Measurements from ENCODE around the gene DNAAF3. TPM values are rescaled to one million over a fixed set of nuclear protein-coding genes. Genes with fewer than 3 reads are reported as not detected.

Gene DNAAF3
- total RNA-seq, 2 experiments from 2014 or later: not detected

DNA sequence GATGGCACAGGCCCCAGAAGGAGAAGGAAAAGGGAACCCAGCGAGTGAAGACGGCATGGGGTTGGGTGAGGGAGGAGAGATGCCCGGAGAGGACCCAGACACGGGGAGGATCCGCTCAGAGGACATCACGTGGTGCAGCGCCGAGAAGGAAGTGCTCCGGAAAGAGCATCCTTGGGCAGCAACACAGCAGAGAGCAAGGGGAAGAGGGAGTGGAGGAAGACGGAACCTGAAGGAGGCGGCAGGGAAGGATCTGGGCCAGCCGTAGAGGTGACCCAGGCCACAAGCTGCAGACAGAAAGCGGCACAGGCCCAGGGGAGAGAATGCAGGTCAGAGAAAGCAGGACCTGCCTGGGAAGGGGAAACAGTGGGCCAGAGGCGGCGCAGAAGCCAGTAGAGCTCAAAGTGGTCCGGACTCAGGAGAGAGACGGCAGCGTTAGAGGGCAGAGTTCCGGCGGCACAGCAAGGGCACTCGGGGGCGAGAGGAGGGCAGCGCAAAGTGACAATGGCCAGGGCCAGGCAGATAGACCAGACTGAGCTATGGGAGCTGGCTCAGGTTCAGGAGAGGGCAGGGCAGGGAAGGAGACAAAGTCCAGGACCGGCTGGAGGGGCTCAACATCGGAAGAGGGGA, 50.1 kb downstream of the DNAAF3 start:
- H3K27ac Mint-ChIP-seq: peak overlapping the region; percentile 86
- POLR2A ChIA-PET: interaction anchor here (0.7 to 2.1 kb wide), 7 partner anchors 31 to 925 kb away, joined by 3 to 11 read pairs (median 4); partner anchors contain the start of genes DNAAF3, HSPBP1, RDH13 and ZNF628
- Histone ChIP-seq H3K36me3 (ENCODE audit: insufficient read depth, low read length) (peaks cover 21% of the 10 kb centered on the region), H3K27ac (ENCODE audit: low read depth in 1 of 2, low read length in 2 of 2) (peak overlapping the region; percentile 27 to 44), H3K4me3 (ENCODE audit: low read length) (peak overlapping the region; percentile 70), H3K4me1 (ENCODE audit: insufficient read depth, low read length) (peaks cover 47% of the 10 kb centered on the region), H3K9me3 (ENCODE audit: control insufficient read depth in 1 of 2, insufficient read depth in 1 of 2, low read length in 2 of 2) (peaks cover 0 to 3% of the 10 kb centered on the region in 2 experiments), H3K27me3 (ENCODE audit: control insufficient read depth in 1 of 2, insufficient read depth in 2 of 2, low read length in 2 of 2) (no peaks in the 10 kb centered on the region)
- TF ChIP-seq, protein P1, sequence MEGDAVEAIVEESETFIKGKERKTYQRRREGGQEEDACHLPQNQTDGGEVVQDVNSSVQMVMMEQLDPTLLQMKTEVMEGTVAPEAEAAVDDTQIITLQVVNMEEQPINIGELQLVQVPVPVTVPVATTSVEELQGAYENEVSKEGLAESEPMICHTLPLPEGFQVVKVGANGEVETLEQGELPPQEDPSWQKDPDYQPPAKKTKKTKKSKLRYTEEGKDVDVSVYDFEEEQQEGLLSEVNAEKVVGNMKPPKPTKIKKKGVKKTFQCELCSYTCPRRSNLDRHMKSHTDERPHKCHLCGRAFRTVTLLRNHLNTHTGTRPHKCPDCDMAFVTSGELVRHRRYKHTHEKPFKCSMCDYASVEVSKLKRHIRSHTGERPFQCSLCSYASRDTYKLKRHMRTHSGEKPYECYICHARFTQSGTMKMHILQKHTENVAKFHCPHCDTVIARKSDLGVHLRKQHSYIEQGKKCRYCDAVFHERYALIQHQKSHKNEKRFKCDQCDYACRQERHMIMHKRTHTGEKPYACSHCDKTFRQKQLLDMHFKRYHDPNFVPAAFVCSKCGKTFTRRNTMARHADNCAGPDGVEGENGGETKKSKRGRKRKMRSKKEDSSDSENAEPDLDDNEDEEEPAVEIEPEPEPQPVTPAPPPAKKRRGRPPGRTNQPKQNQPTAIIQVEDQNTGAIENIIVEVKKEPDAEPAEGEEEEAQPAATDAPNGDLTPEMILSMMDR (IDR thresholded peaks at IDR 0.05): no peak
- peak in 11 of 14 experiments; percentile 27 to 76 (median 42) for DNase-seq
- intact Hi-C loops (cut with DNase I, micrococcal nuclease): loop anchor here in 1 of 2 experiments (2.0 to 5.0 kb wide), 4 partner anchors 28 to 541 kb away; partner anchors contain the start of genes PPP6R1 and U2AF2
- H3K36me3 Mint-ChIP-seq (ENCODE audit: low read depth): peaks cover 16% of the 10 kb centered on the region
- peak; percentile 26 for ATAC-seq (ENCODE audit: poor library complexity)
- peak overlapping the region; percentile 93 for H3K4me3 Mint-ChIP-seq
- CTCF ChIA-PET: interaction anchor here (2.4 kb wide), 1 partner anchor 28 kb away, joined by 8 read pairs; no protein-coding TSS in a partner anchor
- peaks cover 37% of the 10 kb centered on the region for H3K4me1 Mint-ChIP-seq (ENCODE audit: low read depth)
- H3K27me3 Mint-ChIP-seq: no peaks in the 10 kb centered on the region
- no peaks in the 10 kb centered on the region for H3K9me3 Mint-ChIP-seq

GRCh38 chr19:55115446-55116065, 50.9 kb downstream of the DNAAF3 start:
- peaks cover 47% of the 10 kb centered on the region for H3K4me1 ChIP-seq (ENCODE audit: insufficient read depth, low read length)
- peaks cover 0 to 3% of the 10 kb centered on the region in 2 experiments for H3K9me3 ChIP-seq (ENCODE audit: control insufficient read depth in 1 of 2, insufficient read depth in 1 of 2, low read length in 2 of 2)
- intact Hi-C loops (cut with DNase I, micrococcal nuclease): loop anchor here in 1 of 2 experiments (2.0 to 5.0 kb wide), 4 partner anchors 27 to 542 kb away; partner anchors contain the start of genes PPP6R1 and U2AF2
- CTCF ChIA-PET: interaction anchor here (2.4 kb wide), 1 partner anchor 27 kb away, joined by 8 read pairs; no protein-coding TSS in a partner anchor
- peaks cover 21% of the 10 kb centered on the region for H3K36me3 ChIP-seq (ENCODE audit: insufficient read depth, low read length)
- peak overlapping the region; percentile 70 for H3K4me3 ChIP-seq (ENCODE audit: low read length)
- POLR2A ChIA-PET: interaction anchor here (0.7 to 1.3 kb wide), 2 partner anchors 53 to 924 kb away, joined by 3 to 5 read pairs; partner anchors contain the start of gene RDH13
- no peaks in the 10 kb centered on the region for H3K27me3 Mint-ChIP-seq
- H3K27ac Mint-ChIP-seq: peak overlapping the region; percentile 86
- TF ChIP-seq, protein P1 (IDR thresholded peaks at IDR 0.05): no peak
- H3K4me1 Mint-ChIP-seq (ENCODE audit: low read depth): peaks cover 37% of the 10 kb centered on the region
- ATAC-seq (ENCODE audit: poor library complexity) (no peak), DNase-seq (no peak)
- H3K27ac ChIP-seq (ENCODE audit: low read depth in 1 of 2, low read length in 2 of 2): peak overlapping the region; percentile 27 to 44
- H3K27me3 ChIP-seq (ENCODE audit: control insufficient read depth in 1 of 2, insufficient read depth in 2 of 2, low read length in 2 of 2): no peaks in the 10 kb centered on the region
- H3K4me3 Mint-ChIP-seq: peak overlapping the region; percentile 93
- peaks cover 20% of the 10 kb centered on the region for H3K36me3 Mint-ChIP-seq (ENCODE audit: low read depth)
- no peaks in the 10 kb centered on the region for H3K9me3 Mint-ChIP-seq

- Histone ChIP-seq H3K4me3 (ENCODE audit: low read length) (no peak overlapping the region), H3K27ac (ENCODE audit: low read depth in 1 of 2, low read length in 2 of 2) (peak overlapping the region in 1 of 2 donors; percentile 21), H3K36me3 (ENCODE audit: insufficient read depth, low read length) (peaks cover 25% of the 10 kb centered on the region), H3K27me3 (ENCODE audit: control insufficient read depth in 1 of 2, insufficient read depth in 2 of 2, low read length in 2 of 2) (no peaks in the 10 kb centered on the region), H3K4me1 (ENCODE audit: insufficient read depth, low read length) (peaks cover 46% of the 10 kb centered on the region), H3K9me3 (ENCODE audit: control insufficient read depth in 1 of 2, insufficient read depth in 1 of 2, low read length in 2 of 2) (peaks cover 0 to 3% of the 10 kb centered on the region in 2 experiments)
- peak overlapping the region; percentile 81 for H3K4me3 Mint-ChIP-seq
- intact Hi-C loops (cut with DNase I, micrococcal nuclease): loop anchor here in 1 of 2 experiments (5.0 kb wide), 2 partner anchors 112 to 543 kb away; partner anchors contain the start of gene U2AF2
- TF ChIP-seq, protein P1 (IDR thresholded peaks at IDR 0.05): no peak
- POLR2A ChIA-PET: interaction anchor here (1.1 kb wide), 1 partner anchor 540 kb away, joined by 3 read pairs; no protein-coding TSS in a partner anchor
- H3K4me1 Mint-ChIP-seq (ENCODE audit: low read depth): peaks cover 37% of the 10 kb centered on the region
- H3K27me3 Mint-ChIP-seq: no peaks in the 10 kb centered on the region
- CTCF ChIA-PET: no interaction called here
- ATAC-seq (ENCODE audit: poor library complexity): no peak
- H3K36me3 Mint-ChIP-seq (ENCODE audit: low read depth): peaks cover 28% of the 10 kb centered on the region
- no peaks in the 10 kb centered on the region for H3K9me3 Mint-ChIP-seq
- no peak for DNase-seq
- H3K27ac Mint-ChIP-seq: peak overlapping the region; percentile 86
Observed at GRCh38 chr19:55114566-55115145, 51.8 kb downstream of the DNAAF3 start.

Data from CD4-positive, alpha-beta T cell (primary cell).